K562 (cell line): ENCODE results near the gene ULBP1. TPM values are rescaled to one million over a fixed set of nuclear protein-coding genes. Genes with fewer than 3 reads are reported as not detected.

ENCODE experiments used
- CBX8 ChIP-seq: fragments of 200-600 bp; sonication (generic); IDR thresholded peaks from 2 replicates; pipeline ENCODE4 v1.6.1; 2012; ENCODE audit warnings: borderline replicate concordance, mixed run types, low read depth, mild to moderate bottlenecking, moderate library complexity, mixed read lengths, low read length, control low read depth, inconsistent platforms; ENCODE audit not compliant: poor library complexity, severe bottlenecking; ENCODE audit errors: extremely low read depth
- ETV5 ChIP-seq: sonication (generic); formaldehyde crosslinking; IDR thresholded peaks from 2 replicates; pipeline ENCODE4 v1.4.0; 2020; ENCODE audit warnings: low read depth, mild to moderate bottlenecking, missing genetic modification reagents
- JUND ChIP-seq, 2 experiments: IDR thresholded peaks; 2 replicates in 1 of 2; 3 replicates in 1 of 2; pipeline ENCODE4 v1.6.1; 2011; ENCODE audit warnings: borderline replicate concordance in 2 of 2, low read depth in 2 of 2, low read length in 2 of 2, improper control_type of control experiment in 1 of 2, missing biosample characterization in 1 of 2, missing genetic modification characterization in 1 of 2, missing genetic modification reagents in 1 of 2
- KHSRP ChIP-seq: fragments of 450-650 bp; IDR thresholded peaks from 2 replicates; pipeline ENCODE4 v1.6.1; 2017
- KLF1 ChIP-seq: fragments of 450-650 bp; IDR thresholded peaks from 2 replicates; pipeline ENCODE4 v1.6.1; 2016; ENCODE audit warnings: missing genetic modification characterization, missing compliant biosample characterization
- L3MBTL2 ChIP-seq: fragments of 450-650 bp; IDR thresholded peaks from 2 replicates; pipeline ENCODE4 v1.6.1; 2016; ENCODE audit warnings: mild to moderate bottlenecking, moderate library complexity
- OTX1 ChIP-seq: fragments of 450-650 bp; formaldehyde crosslinking; IDR thresholded peaks from 2 replicates; pipeline ENCODE4 v1.4.0; 2022; ENCODE audit warnings: mild to moderate bottlenecking
- RBBP5 ChIP-seq: fragments of 200-600 bp; sonication (generic); IDR thresholded peaks from 2 replicates; pipeline ENCODE4 v1.6.1; 2012; ENCODE audit warnings: borderline replicate concordance, mild to moderate bottlenecking, low read length, control low read depth, inconsistent platforms; ENCODE audit not compliant: insufficient read depth, poor library complexity, severe bottlenecking
- SP2 ChIP-seq: IDR thresholded peaks from 2 replicates; pipeline ENCODE4 v1.6.1; 2011; ENCODE audit warnings: mild to moderate bottlenecking, low read depth, low read length, moderate library complexity; ENCODE audit not compliant: poor library complexity, severe bottlenecking; ENCODE audit errors: extremely low read depth
- TOE1 ChIP-seq, 2 experiments: fragments of 450-650 bp in 1 of 2; sonication (generic) in 1 of 2; formaldehyde crosslinking in 1 of 2; IDR thresholded peaks; 2 replicates each; pipeline versions ENCODE4 v1.7.1 to v1.8.0; 2016 to 2022; ENCODE audit warnings: borderline replicate concordance in 2 of 2, mild to moderate bottlenecking in 2 of 2, antibody characterized with exemption in 1 of 2, inconsistent platforms in 1 of 2, low read depth in 1 of 2, missing genetic modification reagents in 1 of 2, moderate library complexity in 1 of 2
- TSHZ1 ChIP-seq: fragments of 250-450 bp; sonication (Bioruptor Pico); IDR thresholded peaks from 2 replicates; pipeline ENCODE4 v1.4.0; 2020; ENCODE audit warnings: mild to moderate bottlenecking, moderate library complexity
- ZFP30 ChIP-seq: fragments of 250-450 bp; sonication (Bioruptor Pico); IDR thresholded peaks from 2 replicates; pipeline ENCODE4 v1.8.0; 2022; ENCODE audit warnings: moderate library complexity, mild to moderate bottlenecking, inconsistent platforms, borderline replicate concordance
- ZFPM2 ChIP-seq: fragments of 250-450 bp; sonication (Bioruptor Pico); IDR thresholded peaks from 2 replicates; pipeline ENCODE4 v1.5.1; 2022; ENCODE audit warnings: mild to moderate bottlenecking
- ZKSCAN3 ChIP-seq: fragments of 250-450 bp; sonication (Bioruptor Pico); IDR thresholded peaks from 2 replicates; pipeline ENCODE4 v1.4.0; 2020
- ZNF184 ChIP-seq: sonication (generic); formaldehyde crosslinking; IDR thresholded peaks from 2 replicates; pipeline ENCODE4 v1.5.0; 2020; ENCODE audit warnings: missing genetic modification reagents
- polyA plus RNA-seq, 8 experiments: library from polyadenylated mRNA; depleted of rRNA in 4 of 8; stranded (reverse) in 5 of 8; unstranded in 3 of 8; fragments of >200 nt; fragmentation: Nextera tagmentation in 2 of 8; fragmentation: Illumina TruSeq in 1 of 8; extraction: Ambion mirVana in 2 of 8; extraction: Trizol in 1 of 8; gene quantifications; 2 replicates each; pipeline versions ENCODE4 v1.2.1 to v1.2.3, GENCODE V29; 2011 to 2014; ENCODE audit warnings: inconsistent platforms in 1 of 8, missing spikeins in 1 of 8
- total RNA-seq, 7 experiments: library from RNA; depleted of rRNA in 6 of 7; stranded (reverse); fragments of >200 nt in 6 of 7; fragmentation: Illumina TruSeq in 2 of 7; extraction: Trizol in 2 of 7; gene quantifications; 2 replicates each; pipeline versions ENCODE4 v1.2.1 to v1.2.3, GENCODE V29; 2011 to 2021; ENCODE audit warnings: low replicate concordance in 1 of 7
- TF ChIP-seq, protein P1 (sequence below): IDR thresholded peaks from 3 replicates; pipeline ENCODE4 v1.6.1; 2011; ENCODE audit warnings: borderline replicate concordance, mild to moderate bottlenecking, moderate library complexity; ENCODE audit not compliant: insufficient read length; ENCODE audit errors: extremely low read depth
- TF ChIP-seq, protein P2 (sequence below): sonication (generic); formaldehyde crosslinking; IDR thresholded peaks from 2 replicates; pipeline ENCODE4 v1.8.0; 2023; ENCODE audit warnings: mild to moderate bottlenecking, missing genetic modification reagents

Gene ULBP1
- total and polyA plus RNA-seq, 9 of the 15 experiments (the other 6 are each of a cell fraction or from before 2014, with no cell fraction given): 0.33 to 6.0 (median 2.5) TPM

GRCh38 chr6:150004783-150005717, 41.3 kb downstream of the ULBP1 start (continued):
- 0 out of 2 replicates have a peak, but pooled peaks have one; percentile 29 for TF ChIP-seq ETV5
- TF ChIP-seq OTX1: 0 out of 2 replicates have a peak, but pooled peaks have one; percentile 57
- TF ChIP-seq CBX8: no peak
- no peak for TF ChIP-seq ZFP30 (CRISPR knock-in tag)
- no peak for TF ChIP-seq ZNF184 (CRISPR knock-in tag)
- TF ChIP-seq TSHZ1: no peak
- TF ChIP-seq SP2: no peak
- TF ChIP-seq TOE1 (IDR thresholded peaks at IDR 0.05; ENCODE audit: borderline replicate concordance): peak; percentile 99
- no peak for TF ChIP-seq TOE1 (CRISPR knock-in tag; IDR thresholded peaks at IDR 0.05; ENCODE audit: borderline replicate concordance, low read depth)
- TF ChIP-seq, protein P1, sequence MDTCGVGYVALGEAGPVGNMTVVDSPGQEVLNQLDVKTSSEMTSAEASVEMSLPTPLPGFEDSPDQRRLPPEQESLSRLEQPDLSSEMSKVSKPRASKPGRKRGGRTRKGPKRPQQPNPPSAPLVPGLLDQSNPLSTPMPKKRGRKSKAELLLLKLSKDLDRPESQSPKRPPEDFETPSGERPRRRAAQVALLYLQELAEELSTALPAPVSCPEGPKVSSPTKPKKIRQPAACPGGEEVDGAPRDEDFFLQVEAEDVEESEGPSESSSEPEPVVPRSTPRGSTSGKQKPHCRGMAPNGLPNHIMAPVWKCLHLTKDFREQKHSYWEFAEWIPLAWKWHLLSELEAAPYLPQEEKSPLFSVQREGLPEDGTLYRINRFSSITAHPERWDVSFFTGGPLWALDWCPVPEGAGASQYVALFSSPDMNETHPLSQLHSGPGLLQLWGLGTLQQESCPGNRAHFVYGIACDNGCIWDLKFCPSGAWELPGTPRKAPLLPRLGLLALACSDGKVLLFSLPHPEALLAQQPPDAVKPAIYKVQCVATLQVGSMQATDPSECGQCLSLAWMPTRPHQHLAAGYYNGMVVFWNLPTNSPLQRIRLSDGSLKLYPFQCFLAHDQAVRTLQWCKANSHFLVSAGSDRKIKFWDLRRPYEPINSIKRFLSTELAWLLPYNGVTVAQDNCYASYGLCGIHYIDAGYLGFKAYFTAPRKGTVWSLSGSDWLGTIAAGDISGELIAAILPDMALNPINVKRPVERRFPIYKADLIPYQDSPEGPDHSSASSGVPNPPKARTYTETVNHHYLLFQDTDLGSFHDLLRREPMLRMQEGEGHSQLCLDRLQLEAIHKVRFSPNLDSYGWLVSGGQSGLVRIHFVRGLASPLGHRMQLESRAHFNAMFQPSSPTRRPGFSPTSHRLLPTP: no peak
- TF ChIP-seq JUND (IDR thresholded peaks at IDR 0.05; ENCODE audit: borderline replicate concordance, low read depth, low read length): peak; percentile 14; the same call in 1 of the 2 replicates
- TF ChIP-seq JUND (tag; IDR thresholded peaks at IDR 0.05; ENCODE audit: borderline replicate concordance, low read depth, low read length): no peak; the same call in 2 of the 3 replicates
- peak; percentile 45 for TF ChIP-seq RBBP5
- peak; percentile 92 for TF ChIP-seq KLF1 (tag)
- no peak for TF ChIP-seq KHSRP
- no peak for TF ChIP-seq ZKSCAN3 (CRISPR knock-in tag)
- TF ChIP-seq L3MBTL2: peak; percentile 55; the same call in 1 of the 2 replicates
- TF ChIP-seq, protein P2, sequence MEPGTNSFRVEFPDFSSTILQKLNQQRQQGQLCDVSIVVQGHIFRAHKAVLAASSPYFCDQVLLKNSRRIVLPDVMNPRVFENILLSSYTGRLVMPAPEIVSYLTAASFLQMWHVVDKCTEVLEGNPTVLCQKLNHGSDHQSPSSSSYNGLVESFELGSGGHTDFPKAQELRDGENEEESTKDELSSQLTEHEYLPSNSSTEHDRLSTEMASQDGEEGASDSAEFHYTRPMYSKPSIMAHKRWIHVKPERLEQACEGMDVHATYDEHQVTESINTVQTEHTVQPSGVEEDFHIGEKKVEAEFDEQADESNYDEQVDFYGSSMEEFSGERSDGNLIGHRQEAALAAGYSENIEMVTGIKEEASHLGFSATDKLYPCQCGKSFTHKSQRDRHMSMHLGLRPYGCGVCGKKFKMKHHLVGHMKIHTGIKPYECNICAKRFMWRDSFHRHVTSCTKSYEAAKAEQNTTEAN (CRISPR knock-in tag): no peak
- no peak for TF ChIP-seq ZFPM2
